ENCODE data around the gene C6orf52.
"Not testable (repeated sequence)": the region's sequence is repeated elsewhere in the genome, so short reads cannot be mapped to it uniquely, and the experiment has no call there.

C6orf52 gene

DNA sequence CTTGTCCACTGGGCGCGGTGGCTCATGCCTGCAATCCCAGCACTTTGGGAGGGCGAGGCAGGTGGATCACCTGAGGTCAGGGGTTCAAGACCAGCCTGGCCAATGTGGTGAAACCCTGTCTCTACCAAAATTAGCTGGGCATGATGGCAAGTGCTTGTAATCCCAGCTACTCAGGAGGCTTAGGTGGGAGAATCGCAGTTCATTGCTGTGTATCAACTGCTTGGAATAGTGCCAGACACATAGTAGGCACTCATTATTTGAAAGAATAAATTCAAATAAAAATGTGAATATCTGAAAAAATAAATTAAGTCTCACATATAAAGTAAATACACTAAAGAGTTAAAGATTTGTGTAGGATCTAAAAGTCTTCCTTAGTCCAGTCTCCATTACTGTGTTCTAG is 2.2 kb upstream of the C6orf52 start:
- no peak for DNase-seq

GRCh38 chr6:10695086-10695657 is 756 bp upstream of the C6orf52 start:
- no peak for DNase-seq

DNA sequence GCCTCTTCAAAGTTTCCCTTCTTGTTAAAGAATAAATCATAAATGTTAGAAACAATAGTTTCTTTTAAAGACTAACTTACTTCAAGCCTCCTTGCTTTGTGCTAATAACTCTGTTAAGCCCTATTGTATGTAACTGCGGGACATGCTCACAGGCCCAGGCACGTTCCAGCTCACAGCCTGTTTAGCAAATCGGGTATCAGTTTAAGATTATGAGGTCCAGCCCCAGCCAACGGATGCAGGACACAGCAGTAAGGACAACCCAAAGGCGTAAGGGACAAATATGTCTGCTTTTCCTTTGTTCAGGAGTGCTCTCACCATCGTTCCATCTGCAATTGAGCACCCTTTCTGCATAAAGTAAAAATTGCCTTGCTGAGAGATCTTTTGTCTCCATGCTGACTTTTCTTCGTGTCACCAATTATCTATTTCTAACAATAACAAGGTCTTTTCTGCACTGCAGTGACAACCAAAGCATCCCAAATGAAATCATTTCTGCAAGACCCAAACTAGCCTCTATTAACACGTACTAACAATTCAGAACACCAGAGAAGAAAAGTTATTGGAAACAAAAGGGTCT is 1.4 kb downstream of the C6orf52 start:
- no peak for DNase-seq

- DNase-seq = no peak
Observed at GRCh38 chr6:10690651-10691445, 3.6 kb downstream of the C6orf52 start.

- DNase-seq = no peak
Observed at GRCh38 chr6:10687582-10687981, 6.8 kb downstream of the C6orf52 start.

DNA sequence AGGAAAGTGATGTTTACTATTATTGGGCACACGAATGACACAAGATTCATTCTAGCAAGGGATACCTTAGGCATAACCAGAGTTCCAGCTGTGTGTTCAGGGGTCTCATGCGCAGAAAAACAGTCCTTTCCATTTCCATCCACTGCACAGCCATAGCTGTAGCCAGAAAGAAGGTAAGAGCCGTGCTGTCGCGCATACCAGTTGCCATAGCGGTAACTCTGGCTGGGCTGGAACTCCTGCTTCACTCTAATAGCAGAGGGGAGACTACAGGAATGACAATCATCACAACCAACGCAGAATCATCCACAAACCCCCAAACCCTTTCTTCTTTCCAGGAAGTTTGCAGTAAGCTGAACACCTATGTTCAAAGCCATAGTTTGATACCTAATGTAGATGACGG is 7.5 kb downstream of the C6orf52 start:
- DNase-seq = no peak

- DNase-seq = no peak
Observed at GRCh38 chr6:10685092-10685915, 9.1 kb downstream of the C6orf52 start.

GRCh38 chr6:10684618-10685017 is 9.8 kb downstream of the C6orf52 start:
- no peak for DNase-seq

DNA sequence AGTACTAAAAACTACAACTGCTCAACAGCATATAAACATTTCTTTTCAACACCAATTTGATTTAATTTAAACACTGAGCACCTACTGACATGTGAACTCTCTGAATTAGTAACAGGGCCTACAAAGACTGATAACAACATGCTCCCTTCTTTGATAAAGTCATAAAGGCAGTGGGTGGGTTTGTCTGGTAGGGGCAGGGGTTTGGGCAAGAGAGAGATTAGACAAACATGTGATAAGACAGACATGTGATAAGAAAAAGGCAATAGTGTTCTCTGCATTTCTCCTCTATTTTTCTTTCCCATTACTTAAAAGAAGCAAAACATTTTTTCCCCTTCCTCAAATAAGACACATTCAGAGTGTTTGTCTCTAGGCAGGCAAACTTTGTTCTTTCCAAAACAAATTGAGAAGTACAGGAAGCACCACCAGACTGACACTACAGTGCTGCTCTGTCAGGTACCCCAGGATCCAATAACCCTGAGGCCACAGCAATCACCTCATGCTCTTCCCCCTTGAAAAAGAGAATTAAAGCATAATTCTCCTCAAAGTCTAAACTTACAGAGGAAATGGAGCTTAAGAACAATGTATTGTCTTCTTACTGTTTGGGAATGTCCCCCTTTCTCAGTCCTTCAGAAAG is 11.9 kb downstream of the C6orf52 start:
- no peak for DNase-seq

DNA sequence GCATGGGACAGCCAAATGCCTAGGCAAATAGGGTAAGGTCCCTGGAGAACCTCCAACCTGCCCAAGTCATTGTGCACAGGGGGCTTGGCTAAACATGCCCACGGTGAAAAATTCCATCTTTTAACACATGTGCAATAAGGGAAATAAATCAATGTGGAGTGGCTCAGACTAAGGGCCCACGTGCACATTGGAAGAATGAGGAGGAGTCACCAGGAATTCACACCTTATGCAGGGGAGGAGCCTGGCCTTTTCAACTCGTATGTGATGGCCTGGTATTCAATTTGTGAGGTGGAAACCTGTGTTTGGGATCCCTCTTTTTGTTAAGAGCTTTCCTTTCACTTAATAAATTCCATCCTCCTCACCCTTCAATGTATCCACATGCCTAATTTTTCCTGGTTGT is 12.6 kb downstream of the C6orf52 start:
- no peak for DNase-seq

GRCh38 chr6:10678456-10678855 is 16.0 kb downstream of the C6orf52 start:
- no peak for DNase-seq

GRCh38 chr6:10676403-10676802 is 18.0 kb downstream of the C6orf52 start:
- no peak for DNase-seq

DNA sequence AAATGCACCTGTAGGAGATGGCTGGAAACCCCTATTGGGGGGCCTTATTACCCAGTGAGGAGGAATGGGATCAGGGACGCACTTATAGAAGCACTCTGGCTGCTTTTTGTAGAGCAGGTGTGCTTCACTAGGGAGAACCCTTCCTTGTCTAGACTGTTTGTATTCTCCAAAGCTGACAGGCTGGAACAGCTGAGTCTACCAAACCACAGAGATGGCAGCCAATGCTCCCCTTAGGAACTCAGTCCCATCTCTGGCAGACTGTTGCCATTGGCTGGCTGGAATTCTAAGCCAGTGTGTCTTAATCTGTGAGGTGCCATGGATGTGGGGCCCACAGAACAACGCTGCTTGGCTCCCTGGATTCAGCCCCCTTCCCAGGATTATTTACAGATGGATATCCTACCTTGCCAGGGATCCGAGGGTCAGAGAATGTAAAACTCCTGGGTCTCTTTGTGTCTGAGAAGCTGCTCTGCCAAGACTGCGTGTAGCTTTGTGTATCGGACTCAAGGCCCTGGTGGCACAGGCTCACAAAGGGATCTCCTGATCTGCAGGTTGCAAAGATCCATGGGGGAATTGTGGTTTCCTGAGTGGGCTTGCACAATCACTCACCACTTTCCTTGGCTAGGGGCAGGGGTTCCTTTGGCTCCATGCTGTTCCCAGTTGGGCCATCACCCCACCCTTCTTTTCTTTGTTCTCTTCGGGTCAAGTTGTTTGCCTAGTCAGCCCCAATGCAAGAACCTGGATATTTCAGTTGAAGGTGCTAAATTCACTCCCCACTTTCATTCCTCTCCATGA is 26.1 kb downstream of the C6orf52 start:
- no peak for DNase-seq

GRCh38 chr6:10665595-10665994 is 28.8 kb downstream of the C6orf52 start:
- not testable (repeated sequence) for DNase-seq

- DNase-seq = no peak
Observed at GRCh38 chr6:10662742-10663141, 31.7 kb downstream of the C6orf52 start.

- no peak for DNase-seq
Observed at GRCh38 chr6:10662207-10662606, 32.2 kb downstream of the C6orf52 start.

GRCh38 chr6:10660431-10661191 is 33.8 kb downstream of the C6orf52 start:
- not testable (repeated sequence) for DNase-seq

DNA sequence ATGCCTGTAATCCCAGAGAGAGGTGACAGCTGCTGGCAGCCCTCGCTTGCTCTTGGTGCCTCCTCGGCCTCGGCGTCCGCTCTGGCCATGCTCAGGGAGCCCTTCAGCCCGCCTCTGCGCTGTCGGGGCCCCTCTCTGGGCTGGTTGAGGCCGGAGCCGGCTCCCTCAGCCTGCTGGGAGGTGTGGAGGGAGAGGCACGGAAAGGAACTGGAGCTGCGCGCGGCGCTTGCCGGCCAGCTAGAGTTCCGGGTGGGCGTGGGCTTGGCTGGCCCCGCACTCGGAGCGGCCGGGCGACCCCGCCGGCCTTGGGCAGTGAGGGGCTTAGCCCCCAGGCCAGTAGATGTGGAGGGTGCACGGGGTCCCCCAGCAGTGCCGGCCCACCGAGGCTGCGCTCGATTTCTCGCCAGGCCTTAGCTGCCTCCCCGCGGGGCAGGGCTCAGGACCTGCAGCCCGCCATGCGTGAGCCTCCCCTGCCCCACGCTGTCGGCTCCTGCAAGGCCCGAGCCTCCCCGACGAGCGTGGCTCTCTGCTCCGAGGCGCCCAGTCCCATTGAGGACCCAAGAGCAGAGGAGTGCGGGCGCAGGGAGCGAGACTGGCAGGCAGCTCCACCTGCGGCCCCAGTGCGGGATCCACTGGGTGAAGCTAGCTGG is 34.6 kb downstream of the C6orf52 start:
- DNase-seq = no peak
